ENCODE data around the gene PAX5.

Gene PAX5

GRCh38 chr9:37027582-37028419 is 6.3 kb downstream of the PAX5 start:
- peaks cover 4% of the 10 kb centered on the region for H3K27me3 ChIP-seq (ENCODE audit: insufficient read depth, low read length, poor library complexity)
- H3K27ac ChIP-seq (ENCODE audit: low read length) = no peak overlapping the region
- H3K4me2 ChIP-seq (ENCODE audit: insufficient read depth, low read length) = no peak overlapping the region
- no peaks in the 10 kb centered on the region; the same call in 1 of the 2 replicates for H4K20me1 ChIP-seq (ENCODE audit: insufficient read depth, low read length)
- H3K36me3 ChIP-seq (ENCODE audit: insufficient read depth, low read length) = no peaks in the 10 kb centered on the region
- H3K9ac ChIP-seq (ENCODE audit: low read depth, low read length) = no peak overlapping the region
- no peak overlapping the region for H2AFZ ChIP-seq (ENCODE audit: low read depth, low read length)
- DNase-seq (peak; percentile 32), ATAC-seq (ENCODE audit: insufficient read depth, low read depth) (peak; percentile 66)
- H3K4me1 ChIP-seq (ENCODE audit: insufficient read depth, low read length) = no peaks in the 10 kb centered on the region
- TF ChIP-seq EZH2 (IDR thresholded peaks at IDR 0.05; ENCODE audit: borderline replicate concordance, low read depth, low read length, severe bottlenecking) (no peak), CTCF (IDR thresholded peaks at IDR 0.05; ENCODE audit: borderline replicate concordance, extremely low read depth, low read length, poor library complexity, severe bottlenecking) (no peak)
- no peaks in the 10 kb centered on the region for H3K79me2 ChIP-seq (ENCODE audit: insufficient read depth, low read length)
- H3K4me3 ChIP-seq (ENCODE audit: low read depth in 1 of 2, low read length in 2 of 2) = no peak overlapping the region
- no peaks in the 10 kb centered on the region for H3K9me3 ChIP-seq (ENCODE audit: insufficient read depth, low read length, severe bottlenecking)

GRCh38 chr9:37026931-37027581 is 7.0 kb downstream of the PAX5 start:
- Histone ChIP-seq H2AFZ (ENCODE audit: low read depth, low read length) (no peak overlapping the region), H3K9ac (ENCODE audit: low read depth, low read length) (no peak overlapping the region), H4K20me1 (ENCODE audit: insufficient read depth, low read length) (no peaks in the 10 kb centered on the region; the same call in 1 of the 2 replicates), H3K27ac (ENCODE audit: low read length) (no peak overlapping the region), H3K4me1 (ENCODE audit: insufficient read depth, low read length) (no peaks in the 10 kb centered on the region), H3K9me3 (ENCODE audit: insufficient read depth, low read length, severe bottlenecking) (no peaks in the 10 kb centered on the region), H3K4me3 (ENCODE audit: low read depth in 1 of 2, low read length in 2 of 2) (no peak overlapping the region), H3K79me2 (ENCODE audit: insufficient read depth, low read length) (no peaks in the 10 kb centered on the region), H3K4me2 (ENCODE audit: insufficient read depth, low read length) (no peak overlapping the region), H3K36me3 (ENCODE audit: insufficient read depth, low read length) (no peaks in the 10 kb centered on the region), H3K27me3 (ENCODE audit: insufficient read depth, low read length, poor library complexity) (peaks cover 7% of the 10 kb centered on the region)
- ATAC-seq (ENCODE audit: insufficient read depth, low read depth) (no peak), DNase-seq (no peak)
- TF ChIP-seq EZH2 (IDR thresholded peaks at IDR 0.05; ENCODE audit: borderline replicate concordance, low read depth, low read length, severe bottlenecking) = no peak
- TF ChIP-seq CTCF (IDR thresholded peaks at IDR 0.05; ENCODE audit: borderline replicate concordance, extremely low read depth, low read length, poor library complexity, severe bottlenecking) = no peak

GRCh38 chr9:37026113-37026930 is 7.7 kb downstream of the PAX5 start:
- Histone ChIP-seq H3K27ac (ENCODE audit: low read length) (no peak overlapping the region), H3K36me3 (ENCODE audit: insufficient read depth, low read length) (no peaks in the 10 kb centered on the region), H3K27me3 (ENCODE audit: insufficient read depth, low read length, poor library complexity) (peaks cover 5% of the 10 kb centered on the region), H3K9ac (ENCODE audit: low read depth, low read length) (no peak overlapping the region), H2AFZ (ENCODE audit: low read depth, low read length) (no peak overlapping the region), H3K79me2 (ENCODE audit: insufficient read depth, low read length) (no peaks in the 10 kb centered on the region), H3K4me3 (ENCODE audit: low read depth in 1 of 2, low read length in 2 of 2) (no peak overlapping the region), H3K4me1 (ENCODE audit: insufficient read depth, low read length) (no peaks in the 10 kb centered on the region), H3K4me2 (ENCODE audit: insufficient read depth, low read length) (no peak overlapping the region), H4K20me1 (ENCODE audit: insufficient read depth, low read length) (no peaks in the 10 kb centered on the region; the same call in 1 of the 2 replicates), H3K9me3 (ENCODE audit: insufficient read depth, low read length, severe bottlenecking) (no peaks in the 10 kb centered on the region)
- DNase-seq (no peak), ATAC-seq (ENCODE audit: insufficient read depth, low read depth) (no peak)
- TF ChIP-seq CTCF (IDR thresholded peaks at IDR 0.05; ENCODE audit: borderline replicate concordance, extremely low read depth, low read length, poor library complexity, severe bottlenecking) = no peak
- no peak for TF ChIP-seq EZH2 (IDR thresholded peaks at IDR 0.05; ENCODE audit: borderline replicate concordance, low read depth, low read length, severe bottlenecking)
